PC-9 (cell line): ENCODE results near the gene ZNF407. TPM values are rescaled to one million over a fixed set of nuclear protein-coding genes. Genes with fewer than 3 reads are reported as not detected.

Experiments used
- BruUV-seq: library from RNA; stranded (reverse); fragments of 400-500 nt; replicated peaks from 2 replicates; lab custom pipeline; 2021; lab: Mats Ljungman, UMichigan
- CTCF ChIA-PET: fragments of 300-600 bp; sonication (Branson Sonifier 250); formaldehyde crosslinking; loops from one replicate; lab custom pipeline; 2022; ENCODE audit warnings: antibody characterized with exemption; lab: Charles Lee
- POLR2A ChIA-PET: fragments of 300-600 bp; sonication (Branson Sonifier 250); formaldehyde crosslinking; loops from one replicate; lab custom pipeline; 2022; ENCODE audit warnings: antibody characterized with exemption; ENCODE audit not compliant: unreplicated experiment; lab: Charles Lee
- DNase-seq, 2 experiments: peaks; one replicate each; pipeline versions ENCODE4 v3.0.0 to v3.0.0-alpha.2; 2015 to 2022; ENCODE audit warnings: mixed read lengths in 1 of 2
- H2AFZ ChIP-seq: fragments of 200-600 bp; sonication (generic); 2 replicates; pipeline ENCODE4 v1.8.1; 2017; ENCODE audit warnings: antibody characterized with exemption
- H3F3A ChIP-seq: fragments of 200-600 bp; sonication (generic); 2 replicates; pipeline ENCODE4 v1.8.1; 2017; ENCODE audit warnings: antibody characterized with exemption, mild to moderate bottlenecking, low read depth; ENCODE audit not compliant: insufficient read depth
- H3K27ac ChIP-seq: fragments of 200-600 bp; sonication (generic); 2 replicates; pipeline ENCODE4 v1.6.1; 2016; ENCODE audit warnings: mixed run types
- H3K27me3 ChIP-seq: fragments of 200-600 bp; sonication (generic); 2 replicates; pipeline ENCODE4 v1.6.1; 2016; ENCODE audit warnings: low read depth, mixed run types; ENCODE audit not compliant: insufficient read depth
- H3K36me3 ChIP-seq: fragments of 200-600 bp; sonication (generic); 2 replicates; pipeline ENCODE4 v1.6.1; 2016; ENCODE audit warnings: low read depth, mixed run types
- H3K4me1 ChIP-seq: fragments of 200-600 bp; sonication (generic); replicated peaks from 2 replicates; pipeline ENCODE4 v1.6.1; 2016; ENCODE audit warnings: mixed run types; ENCODE audit not compliant: insufficient read depth
- H3K4me2 ChIP-seq: fragments of 200-600 bp; sonication (generic); 2 replicates; pipeline ENCODE4 v1.6.1; 2017; ENCODE audit warnings: mixed run types
- H3K4me3 ChIP-seq: fragments of 200-600 bp; sonication (generic); 2 replicates; pipeline ENCODE4 v1.6.1; 2016; ENCODE audit warnings: mixed run types
- H3K79me2 ChIP-seq: fragments of 200-600 bp; sonication (generic); 2 replicates; pipeline ENCODE4 v1.6.1; 2017; ENCODE audit warnings: low read depth, mixed run types
- H3K9me2 ChIP-seq: fragments of 200-600 bp; sonication (generic); 2 replicates; pipeline ENCODE4 v1.8.1; 2017; ENCODE audit warnings: mild to moderate bottlenecking; ENCODE audit not compliant: insufficient read depth
- H3K9me3 ChIP-seq: fragments of 200-600 bp; sonication (generic); 2 replicates; pipeline ENCODE4 v1.8.1; 2016; ENCODE audit warnings: low read depth; ENCODE audit not compliant: insufficient read depth
- H4K20me1 ChIP-seq: fragments of 200-600 bp; sonication (generic); 2 replicates; pipeline ENCODE4 v1.8.1; 2017; ENCODE audit not compliant: insufficient read depth
- EZH2 ChIP-seq: fragments of 200-600 bp; sonication (generic); IDR thresholded peaks from 2 replicates; pipeline ENCODE4 v1.8.0; 2017; ENCODE audit warnings: antibody characterized with exemption, low read depth
- intact Hi-C: fragments of 100-400 bp; cut with micrococcal nuclease; formaldehyde crosslinking; loops from one replicate; pipeline ENCODE4 v1.10.0; 2022; ENCODE audit not compliant: unreplicated experiment
- total RNA-seq: library from RNA; stranded (reverse); gene quantifications from 2 replicates; pipeline ENCODE4 v1.2.3, GENCODE V29; 2021
- TF ChIP-seq, protein P1 (sequence below): fragments of 200-600 bp; sonication (generic); conservative IDR thresholded peaks from 2 replicates; pipeline ENCODE4 v1.6.1; 2017; ENCODE audit warnings: mixed run types, antibody characterized with exemption, mild to moderate bottlenecking, moderate library complexity

ZNF407 gene
- total RNA-seq, 1 experiment from 2014 or later: 13.4 TPM

DNA sequence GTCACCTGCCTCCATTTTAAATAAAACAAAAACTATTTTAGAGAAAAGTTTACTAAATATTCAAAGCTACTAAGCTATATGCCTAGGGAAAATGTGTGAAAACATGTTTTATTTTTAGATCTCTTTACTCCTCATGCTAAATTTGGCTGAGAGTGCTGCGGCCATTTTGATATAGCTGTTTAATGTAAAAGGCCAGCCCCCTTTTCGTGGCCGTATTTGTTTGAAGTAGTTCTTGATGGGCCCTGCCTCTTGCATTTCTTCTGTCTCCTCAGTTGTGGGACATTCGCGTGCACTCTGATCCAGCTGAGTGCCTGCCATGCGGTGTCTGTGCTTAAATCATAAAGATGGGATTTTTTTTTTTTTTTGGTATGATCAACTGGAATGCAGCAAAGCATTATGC lies 64.0 kb downstream of the ZNF407 start:
- H3K9me3 ChIP-seq: no peaks in the 10 kb centered on the region
- ChIA-PET CTCF (no interaction called here), POLR2A (no interaction called here)
- intact Hi-C loops: no loop called here
- H3K79me2 ChIP-seq: no peaks in the 10 kb centered on the region
- no peak overlapping the region for H3K4me3 ChIP-seq
- no peaks in the 10 kb centered on the region for H3K9me2 ChIP-seq
- no peak overlapping the region for H3K27ac ChIP-seq
- TF ChIP-seq, protein P1, sequence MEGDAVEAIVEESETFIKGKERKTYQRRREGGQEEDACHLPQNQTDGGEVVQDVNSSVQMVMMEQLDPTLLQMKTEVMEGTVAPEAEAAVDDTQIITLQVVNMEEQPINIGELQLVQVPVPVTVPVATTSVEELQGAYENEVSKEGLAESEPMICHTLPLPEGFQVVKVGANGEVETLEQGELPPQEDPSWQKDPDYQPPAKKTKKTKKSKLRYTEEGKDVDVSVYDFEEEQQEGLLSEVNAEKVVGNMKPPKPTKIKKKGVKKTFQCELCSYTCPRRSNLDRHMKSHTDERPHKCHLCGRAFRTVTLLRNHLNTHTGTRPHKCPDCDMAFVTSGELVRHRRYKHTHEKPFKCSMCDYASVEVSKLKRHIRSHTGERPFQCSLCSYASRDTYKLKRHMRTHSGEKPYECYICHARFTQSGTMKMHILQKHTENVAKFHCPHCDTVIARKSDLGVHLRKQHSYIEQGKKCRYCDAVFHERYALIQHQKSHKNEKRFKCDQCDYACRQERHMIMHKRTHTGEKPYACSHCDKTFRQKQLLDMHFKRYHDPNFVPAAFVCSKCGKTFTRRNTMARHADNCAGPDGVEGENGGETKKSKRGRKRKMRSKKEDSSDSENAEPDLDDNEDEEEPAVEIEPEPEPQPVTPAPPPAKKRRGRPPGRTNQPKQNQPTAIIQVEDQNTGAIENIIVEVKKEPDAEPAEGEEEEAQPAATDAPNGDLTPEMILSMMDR: no peak
- no peak for TF ChIP-seq EZH2
- no peak overlapping the region for H3K4me2 ChIP-seq
- no peak overlapping the region for H2AFZ ChIP-seq
- H3F3A ChIP-seq: no peaks in the 10 kb centered on the region
- no peaks in the 10 kb centered on the region for H3K4me1 ChIP-seq
- DNase-seq: no peak
- no peaks in the 10 kb centered on the region for H3K27me3 ChIP-seq
- H3K36me3 ChIP-seq: no peaks in the 10 kb centered on the region
- BruUV-seq: no TSS peak
- 0 out of 2 replicates have a peak, but pooled peaks cover 3% of the 10 kb centered on the region for H4K20me1 ChIP-seq

DNA sequence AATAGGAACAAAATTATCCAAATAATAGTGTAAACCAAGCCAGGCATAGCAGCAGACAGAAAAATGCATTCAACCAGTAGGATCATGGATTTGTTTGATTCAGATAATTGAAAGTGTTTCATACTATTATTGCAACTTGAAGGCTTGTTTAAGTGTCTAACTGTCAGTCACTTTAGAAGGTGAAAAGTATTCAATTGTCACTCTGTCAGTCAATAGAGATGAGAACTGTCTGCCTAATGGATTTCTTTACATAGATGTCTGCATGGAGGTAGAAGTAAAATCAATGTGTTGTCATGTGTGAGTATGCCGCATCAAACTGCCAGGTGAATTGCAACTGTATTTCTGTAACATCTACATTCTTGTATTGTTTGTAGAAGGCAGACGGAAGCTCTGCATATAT lies 65.0 kb downstream of the ZNF407 start:
- no peaks in the 10 kb centered on the region for H3K27me3 ChIP-seq
- no peak overlapping the region for H3K4me3 ChIP-seq
- ChIA-PET CTCF (no interaction called here), POLR2A (no interaction called here)
- TF ChIP-seq, protein P1: no peak
- TF ChIP-seq EZH2: no peak
- H3K27ac ChIP-seq: no peak overlapping the region
- H3K9me2 ChIP-seq: no peaks in the 10 kb centered on the region
- H4K20me1 ChIP-seq: 0 out of 2 replicates have a peak, but pooled peaks cover 3% of the 10 kb centered on the region
- no TSS peak for BruUV-seq
- H3K4me1 ChIP-seq: no peaks in the 10 kb centered on the region
- H3F3A ChIP-seq: no peaks in the 10 kb centered on the region
- no peaks in the 10 kb centered on the region for H3K79me2 ChIP-seq
- no peak for DNase-seq
- H2AFZ ChIP-seq: no peak overlapping the region
- no peaks in the 10 kb centered on the region for H3K36me3 ChIP-seq
- no peak overlapping the region for H3K4me2 ChIP-seq
- no peaks in the 10 kb centered on the region for H3K9me3 ChIP-seq
- intact Hi-C loops: no loop called here

DNA sequence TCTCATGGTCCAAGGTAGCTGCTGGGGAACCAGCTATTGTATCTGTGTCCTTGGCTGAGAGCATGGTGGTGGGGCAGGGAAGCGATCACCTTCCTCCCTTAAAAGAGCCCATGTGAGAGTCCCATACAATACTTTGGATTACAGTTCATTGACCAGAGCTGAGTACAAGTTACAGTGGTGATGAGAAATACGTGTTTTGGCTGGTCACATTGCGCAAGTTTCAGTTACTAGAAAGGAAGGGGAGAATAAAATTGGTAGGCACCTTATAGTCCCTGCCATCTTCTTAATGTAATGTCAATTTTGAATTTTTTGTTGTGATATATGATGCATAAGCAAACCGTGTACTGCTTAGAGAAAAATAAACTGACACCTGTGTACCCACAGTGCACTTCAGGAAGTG lies 67.7 kb downstream of the ZNF407 start:
- BruUV-seq: no TSS peak
- ChIA-PET CTCF (no interaction called here), POLR2A (no interaction called here)
- no peaks in the 10 kb centered on the region for H3K36me3 ChIP-seq
- no peaks in the 10 kb centered on the region for H3K79me2 ChIP-seq
- DNase-seq: no peak
- no peaks in the 10 kb centered on the region for H3F3A ChIP-seq
- H3K27ac ChIP-seq: no peak overlapping the region
- H4K20me1 ChIP-seq: 0 out of 2 replicates have a peak, but pooled peaks cover 3% of the 10 kb centered on the region
- no peak overlapping the region for H2AFZ ChIP-seq
- TF ChIP-seq, protein P1: no peak
- no peak for TF ChIP-seq EZH2
- H3K4me1 ChIP-seq: no peaks in the 10 kb centered on the region
- H3K4me2 ChIP-seq: no peak overlapping the region
- intact Hi-C loops: no loop called here
- H3K4me3 ChIP-seq: no peak overlapping the region
- H3K9me3 ChIP-seq: no peaks in the 10 kb centered on the region
- H3K27me3 ChIP-seq: no peaks in the 10 kb centered on the region
- H3K9me2 ChIP-seq: no peaks in the 10 kb centered on the region
